IMR-90 (cell line): ENCODE data around the gene SLC16A5. TPM values are rescaled to one million over a fixed set of nuclear protein-coding genes. Genes with fewer than 3 reads are reported as not detected.

Experiments
- ATAC-seq: fragments of 200-7000 bp; cut with Tn5 transposase; 2 replicates; pipeline ENCODE4 v1.9.1; 2020; ENCODE audit warnings: low read depth, mild to moderate bottlenecking, moderate library complexity
- BruUV-seq: library from RNA; stranded (reverse); fragments of 400-500 nt; replicated peaks from 2 replicates; lab custom pipeline; 2021; lab: Mats Ljungman, UMichigan
- CTCF ChIA-PET: fragments of 300-600 bp; formaldehyde crosslinking; extraction: SDS; loops from one replicate; lab custom pipeline; 2021; ENCODE audit warnings: antibody characterized with exemption; lab: Yijun Ruan, JAX
- POLR2A ChIA-PET: fragments of 300-600 bp; sonication (Branson Sonifier 250); formaldehyde crosslinking; loops from one replicate; lab custom pipeline; 2022; ENCODE audit warnings: antibody characterized with exemption; ENCODE audit not compliant: unreplicated experiment; lab: Charles Lee
- DNase-seq: peaks from one replicate; pipeline ENCODE4 v3.0.0; 2013
- H2AFZ ChIP-seq: replicated peaks from 2 replicates; pipeline ENCODE3; 2013; ENCODE audit warnings: low read length, mild to moderate bottlenecking; ENCODE audit not compliant: poor library complexity
- H2AK5ac ChIP-seq: 2 replicates; pipeline ENCODE4 v1.6.1; 2013; ENCODE audit warnings: low read depth, low read length, inconsistent platforms
- H2AK9ac ChIP-seq: replicated peaks from 2 replicates; pipeline ENCODE3; 2013; ENCODE audit warnings: mild to moderate bottlenecking, low read depth, low read length, moderate library complexity; ENCODE audit not compliant: poor library complexity
- H2BK120ac ChIP-seq: 2 replicates; pipeline ENCODE4 v1.6.1; 2013; ENCODE audit warnings: low read depth, low read length, inconsistent platforms
- H2BK15ac ChIP-seq: 3 replicates; pipeline ENCODE4 v1.6.1; 2013; ENCODE audit warnings: low read depth, low read length, inconsistent platforms
- H2BK20ac ChIP-seq: 2 replicates; pipeline ENCODE4 v1.6.1; 2013; ENCODE audit warnings: low read depth, mild to moderate bottlenecking, inconsistent platforms, low read length, moderate library complexity
- H2BK5ac ChIP-seq: 2 replicates; pipeline ENCODE4 v1.6.1; 2013; ENCODE audit warnings: mild to moderate bottlenecking, low read depth, low read length, inconsistent platforms; ENCODE audit not compliant: poor library complexity, severe bottlenecking
- H3K14ac ChIP-seq: replicated peaks from 2 replicates; pipeline ENCODE4 v1.6.1; 2013; ENCODE audit warnings: low read depth, low read length, inconsistent platforms
- H3K18ac ChIP-seq: 2 replicates; pipeline ENCODE4 v1.6.1; 2013; ENCODE audit warnings: low read depth, low read length, control low read depth
- H3K23ac ChIP-seq: 2 replicates; pipeline ENCODE4 v1.6.1; 2013; ENCODE audit warnings: low read depth, low read length, inconsistent platforms
- H3K27ac ChIP-seq: 2 replicates; pipeline ENCODE4 v1.5.1; 2013; ENCODE audit warnings: mild to moderate bottlenecking, control low read depth, low read length; ENCODE audit not compliant: insufficient read depth
- H3K27me3 ChIP-seq: 2 replicates; pipeline ENCODE4 v1.6.1; 2013; ENCODE audit warnings: low read length; ENCODE audit not compliant: control insufficient read depth, insufficient read depth
- H3K36me3 ChIP-seq: 2 replicates; pipeline ENCODE4 v1.6.1; 2013; ENCODE audit warnings: low read length, mixed read lengths; ENCODE audit not compliant: control insufficient read depth, insufficient read depth
- H3K4ac ChIP-seq: 2 replicates; pipeline ENCODE4 v1.6.1; 2013; ENCODE audit warnings: low read depth, low read length, inconsistent platforms
- H3K4me1 ChIP-seq: 2 replicates; pipeline ENCODE4 v1.6.1; 2013; ENCODE audit warnings: low read length, mixed read lengths; ENCODE audit not compliant: control insufficient read depth, insufficient read depth
- H3K4me2 ChIP-seq: 2 replicates; pipeline ENCODE4 v1.6.1; 2013; ENCODE audit warnings: low read depth, mild to moderate bottlenecking, control low read depth, low read length, moderate library complexity
- H3K4me3 ChIP-seq: 2 replicates; pipeline ENCODE4 v1.5.1; 2013; ENCODE audit warnings: low read depth, mild to moderate bottlenecking, control low read depth, low read length, moderate library complexity; ENCODE audit not compliant: insufficient read depth
- H3K56ac ChIP-seq: 2 replicates; pipeline ENCODE4 v1.6.1; 2013; ENCODE audit warnings: low read length, inconsistent platforms; ENCODE audit not compliant: insufficient read depth; ENCODE audit errors: extremely low read depth
- H3K79me1 ChIP-seq, 2 experiments: 2 replicates each; pipeline ENCODE4 v1.6.1; 2013; ENCODE audit warnings: low read length in 2 of 2, inconsistent platforms in 1 of 2, low read depth in 1 of 2
- H3K9ac ChIP-seq: 2 replicates; pipeline ENCODE4 v1.6.1; 2013; ENCODE audit warnings: low read depth, low read length, control low read depth
- H3K9me1 ChIP-seq: 2 replicates; pipeline ENCODE4 v1.6.1; 2013; ENCODE audit warnings: low read length, inconsistent platforms; ENCODE audit not compliant: insufficient read depth
- H3K9me3 ChIP-seq: 2 replicates; pipeline ENCODE4 v1.6.1; 2013; ENCODE audit warnings: low read length; ENCODE audit not compliant: control insufficient read depth, insufficient read depth
- H4K20me1 ChIP-seq: 2 replicates; pipeline ENCODE4 v1.6.1; 2013; ENCODE audit warnings: low read length, inconsistent platforms; ENCODE audit not compliant: insufficient read depth
- H4K5ac ChIP-seq: 2 replicates; pipeline ENCODE4 v1.6.1; 2013; ENCODE audit warnings: mild to moderate bottlenecking, low read depth, low read length, control low read depth
- H4K8ac ChIP-seq, 2 experiments: 2 replicates each; pipeline ENCODE4 v1.6.1; 2013; ENCODE audit warnings: low read depth in 2 of 2, low read length in 2 of 2, control low read depth in 1 of 2, inconsistent platforms in 1 of 2
- H4K91ac ChIP-seq: 2 replicates; pipeline ENCODE4 v1.6.1; 2013; ENCODE audit warnings: low read depth, low read length, inconsistent platforms; ENCODE audit not compliant: insufficient read depth
- CHD1 ChIP-seq: IDR thresholded peaks from 2 replicates; pipeline ENCODE4 v1.6.1; 2012; ENCODE audit warnings: low read depth, low read length, improper control_type of control experiment
- RCOR1 ChIP-seq: IDR thresholded peaks from 2 replicates; pipeline ENCODE4 v1.6.1; 2012; ENCODE audit warnings: mild to moderate bottlenecking, low read length, improper control_type of control experiment; ENCODE audit not compliant: insufficient replicate concordance
- WGBS, 2 experiments: methylation state at CpG; one replicate each; pipeline versions ENCODE4 v1.1.5 to v1.1.7; 2013; ENCODE audit warnings: missing lambda C conversion rate in 2 of 2; ENCODE audit not compliant: insufficient read length in 1 of 2; ENCODE audit errors: extremely low coverage in 2 of 2; 5-methylcytosine and 5-hydroxymethylcytosine counted together
- dilution Hi-C: fragments of 300-500 bp; cut with HindIII; formaldehyde crosslinking; loops from one replicate; pipeline ENCODE4 v1.14.3; 2018; ENCODE audit warnings: low sequenced_read_pairs; ENCODE audit not compliant: unreplicated experiment
- in situ Hi-C: fragments of 300-500 bp; cut with MboI; formaldehyde crosslinking; loops from 3 replicates; pipeline ENCODE4 v1.14.3; 2019; ENCODE audit warnings: low sequenced_read_pairs, inconsistent platforms, mixed read lengths
- intact Hi-C: fragments of 100-400 bp; cut with micrococcal nuclease; formaldehyde crosslinking; loops from 2 replicates; pipeline ENCODE4 v1.10.0; 2022
- polyA plus RNA-seq, 3 experiments: library from polyadenylated mRNA; depleted of rRNA; stranded (reverse); fragments of >200 nt; gene quantifications; 2 replicates each; pipeline ENCODE4 v1.2.3, GENCODE V29; 2012; ENCODE audit warnings: low replicate concordance in 1 of 3
- total RNA-seq: library from RNA; depleted of rRNA; stranded (reverse); fragments of >200 nt; gene quantifications from 2 replicates; pipeline ENCODE4 v1.2.3, GENCODE V29; 2012

The SLC16A5 gene
- total and polyA plus RNA-seq, 2 of the 4 experiments (the other 2 are of a cell fraction), result 1.8 to 7.1 TPM

DNA sequence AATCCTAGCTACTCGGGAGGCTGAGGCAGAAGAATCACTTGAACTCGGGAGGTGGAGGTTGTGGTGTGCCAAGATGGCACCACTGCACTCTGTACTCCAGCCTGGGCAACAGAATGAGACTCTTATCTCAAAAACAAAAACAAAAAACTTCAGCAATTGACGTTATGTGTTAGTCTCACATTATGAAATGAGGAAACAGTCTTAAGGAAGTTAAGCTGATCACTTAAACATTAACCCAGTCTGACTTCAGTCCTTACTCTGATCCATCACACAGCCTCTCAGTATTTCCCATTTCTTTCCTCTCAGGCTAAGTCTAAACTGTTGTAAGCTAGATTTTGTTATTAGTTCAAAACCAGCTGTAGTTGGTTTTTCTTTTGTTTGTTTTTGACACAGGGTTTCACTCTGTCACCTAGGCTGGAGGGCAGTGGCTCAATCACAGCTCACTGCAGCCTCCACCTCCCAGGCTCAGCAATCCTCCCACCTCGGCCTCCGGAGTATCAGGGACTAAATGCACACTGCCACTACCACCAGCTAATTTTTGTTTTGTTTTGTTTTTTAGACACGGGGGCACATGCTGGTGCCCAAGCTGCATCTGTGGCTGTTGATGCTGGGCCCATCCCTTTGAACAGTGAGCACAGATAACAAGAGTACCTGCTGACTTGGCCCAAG, 60.3 kb downstream of the SLC16A5 start:
- dilution Hi-C loops, result no loop called here
- H3K36me3 ChIP-seq, result peaks cover 38% of the 10 kb centered on the region
- H3K14ac ChIP-seq, result no peak overlapping the region
- no peak overlapping the region for H2BK120ac ChIP-seq
- no peak overlapping the region; a peak in 1 of 4 replicates for H4K8ac ChIP-seq
- peaks cover 14% of the 10 kb centered on the region for H4K20me1 ChIP-seq
- no peak for TF ChIP-seq CHD1
- no peak for TF ChIP-seq RCOR1
- H2BK15ac ChIP-seq, result no peak overlapping the region
- ATAC-seq (no peak), DNase-seq (no peak)
- no peaks in the 10 kb centered on the region for H3K9me3 ChIP-seq
- WGBS, 2 experiments, result 100% methylated on average over 1 of the region's 6 CpGs; no CpG with 5 or more reads in 1 of the 2 experiments
- no peak overlapping the region for H2BK20ac ChIP-seq
- peaks cover 41 to 62% of the 10 kb centered on the region in 2 experiments for H3K79me1 ChIP-seq
- no peak overlapping the region for H3K4me2 ChIP-seq
- POLR2A ChIA-PET, result interaction anchor here (0.5 to 0.6 kb wide), 2 partner anchors 36 to 457 kb away, joined by 3 to 5 read pairs; no protein-coding TSS in a partner anchor
- BruUV-seq, result no TSS peak
- H3K27ac ChIP-seq, result no peak overlapping the region
- H2AK5ac ChIP-seq, result no peak overlapping the region
- CTCF ChIA-PET, result no interaction called here
- H3K27me3 ChIP-seq, result no peaks in the 10 kb centered on the region
- H3K4me1 ChIP-seq, result 0 out of 2 replicates have a peak, but pooled peaks cover 1% of the 10 kb centered on the region
- H3K4me3 ChIP-seq, result no peak overlapping the region
- H2BK5ac ChIP-seq, result no peak overlapping the region
- no peak overlapping the region for H2AK9ac ChIP-seq
- no peak overlapping the region for H3K9ac ChIP-seq
- intact Hi-C loops, result no loop called here
- H3K9me1 ChIP-seq, result no peaks in the 10 kb centered on the region; the same call in 1 of the 2 replicates
- H3K56ac ChIP-seq, result no peak overlapping the region
- H4K91ac ChIP-seq, result no peak overlapping the region
- H4K5ac ChIP-seq, result no peak overlapping the region
- H3K23ac ChIP-seq, result no peak overlapping the region
- no peak overlapping the region for H2AFZ ChIP-seq
- in situ Hi-C loops, result no loop called here
- H3K18ac ChIP-seq, result no peak overlapping the region
- H3K4ac ChIP-seq, result no peak overlapping the region
